Stromal cell of bone marrow (primary cell): Measurements from ENCODE around the gene TGM5.
A peak's percentile ranks its signal among the peaks of the same experiment; 100 is the strongest.
"Not testable (repeated sequence)": the region's sequence is repeated elsewhere in the genome, so short reads cannot be mapped to it uniquely, and the experiment has no call there.

ENCODE experiments used
- DNase-seq: peaks from one replicate; pipeline ENCODE4 v3.0.0-alpha.2; 2012; ENCODE audit warnings: low read depth

Gene TGM5, protein sequence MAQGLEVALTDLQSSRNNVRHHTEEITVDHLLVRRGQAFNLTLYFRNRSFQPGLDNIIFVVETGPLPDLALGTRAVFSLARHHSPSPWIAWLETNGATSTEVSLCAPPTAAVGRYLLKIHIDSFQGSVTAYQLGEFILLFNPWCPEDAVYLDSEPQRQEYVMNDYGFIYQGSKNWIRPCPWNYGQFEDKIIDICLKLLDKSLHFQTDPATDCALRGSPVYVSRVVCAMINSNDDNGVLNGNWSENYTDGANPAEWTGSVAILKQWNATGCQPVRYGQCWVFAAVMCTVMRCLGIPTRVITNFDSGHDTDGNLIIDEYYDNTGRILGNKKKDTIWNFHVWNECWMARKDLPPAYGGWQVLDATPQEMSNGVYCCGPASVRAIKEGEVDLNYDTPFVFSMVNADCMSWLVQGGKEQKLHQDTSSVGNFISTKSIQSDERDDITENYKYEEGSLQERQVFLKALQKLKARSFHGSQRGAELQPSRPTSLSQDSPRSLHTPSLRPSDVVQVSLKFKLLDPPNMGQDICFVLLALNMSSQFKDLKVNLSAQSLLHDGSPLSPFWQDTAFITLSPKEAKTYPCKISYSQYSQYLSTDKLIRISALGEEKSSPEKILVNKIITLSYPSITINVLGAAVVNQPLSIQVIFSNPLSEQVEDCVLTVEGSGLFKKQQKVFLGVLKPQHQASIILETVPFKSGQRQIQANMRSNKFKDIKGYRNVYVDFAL

GRCh38 chr15:43266834-43267233 lies at the start of gene TGM5:
Gene TGM5 (minus strand): TSS chr15:43266928. CDS start chr15:43266849, 79 bp downstream.
- no peak for DNase-seq

GRCh38 chr15:43314171-43314570 lies 47.4 kb upstream of the TGM5 start:
- no peak for DNase-seq

DNA sequence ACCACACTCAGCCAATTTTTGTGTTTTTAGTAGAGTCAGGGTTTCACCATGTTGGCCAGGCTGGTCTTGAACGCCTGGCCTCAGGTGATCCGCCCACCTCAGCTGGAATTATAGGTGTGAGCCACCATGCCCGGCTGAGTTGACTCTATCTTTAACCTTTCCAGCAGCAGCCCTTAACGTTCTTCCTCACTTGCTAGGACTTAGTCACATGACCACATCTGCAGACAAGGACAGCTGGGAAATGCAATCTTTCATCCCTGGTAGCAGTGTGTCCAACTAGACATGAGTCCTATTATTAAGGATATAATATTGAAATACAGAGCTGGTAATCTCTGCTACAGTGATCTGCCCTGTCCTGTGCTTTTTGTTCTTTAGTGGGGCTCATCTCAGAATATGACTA lies 45.6 kb upstream of the TGM5 start:
- no peak for DNase-seq

DNA sequence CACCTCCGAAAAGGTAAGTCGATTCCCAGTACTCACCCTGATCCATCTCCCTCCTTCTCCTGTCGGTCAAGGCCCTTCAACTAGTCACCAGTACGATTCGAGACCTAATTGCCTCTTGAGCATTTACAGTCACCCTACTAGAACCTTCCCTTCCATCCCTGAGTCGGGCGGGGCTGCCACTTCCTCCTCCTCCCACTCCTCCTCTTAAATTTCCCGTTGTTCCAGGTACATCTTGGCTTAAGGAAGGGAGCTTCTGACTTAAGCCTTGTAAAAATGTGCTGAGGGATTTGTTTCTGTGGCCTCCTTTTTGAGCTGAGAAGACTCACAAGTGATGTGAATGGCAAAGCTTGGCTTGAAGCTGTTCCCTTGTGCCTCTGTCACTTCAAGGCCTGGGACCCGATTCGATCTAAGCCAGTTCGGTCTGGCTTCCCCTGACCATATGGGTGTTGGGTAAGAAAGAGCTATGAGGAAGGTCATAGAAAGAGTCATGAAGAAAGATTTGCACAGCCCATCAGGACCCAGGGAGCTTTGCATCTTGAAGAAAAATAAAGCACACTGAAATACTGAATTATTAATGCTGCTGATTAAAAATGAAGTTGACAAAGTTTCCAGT lies 35.6 kb upstream of the TGM5 start, which contains the start of gene TGM7:
TSS of gene TGM7 (minus strand) at position 51 of the 613 bp plus-strand sequence.
- DNase-seq, result no peak

GRCh38 chr15:43299884-43300283 lies 33.2 kb upstream of the TGM5 start:
- DNase-seq, result no peak

GRCh38 chr15:43299411-43299810 lies 32.7 kb upstream of the TGM5 start:
- no peak for DNase-seq

DNA sequence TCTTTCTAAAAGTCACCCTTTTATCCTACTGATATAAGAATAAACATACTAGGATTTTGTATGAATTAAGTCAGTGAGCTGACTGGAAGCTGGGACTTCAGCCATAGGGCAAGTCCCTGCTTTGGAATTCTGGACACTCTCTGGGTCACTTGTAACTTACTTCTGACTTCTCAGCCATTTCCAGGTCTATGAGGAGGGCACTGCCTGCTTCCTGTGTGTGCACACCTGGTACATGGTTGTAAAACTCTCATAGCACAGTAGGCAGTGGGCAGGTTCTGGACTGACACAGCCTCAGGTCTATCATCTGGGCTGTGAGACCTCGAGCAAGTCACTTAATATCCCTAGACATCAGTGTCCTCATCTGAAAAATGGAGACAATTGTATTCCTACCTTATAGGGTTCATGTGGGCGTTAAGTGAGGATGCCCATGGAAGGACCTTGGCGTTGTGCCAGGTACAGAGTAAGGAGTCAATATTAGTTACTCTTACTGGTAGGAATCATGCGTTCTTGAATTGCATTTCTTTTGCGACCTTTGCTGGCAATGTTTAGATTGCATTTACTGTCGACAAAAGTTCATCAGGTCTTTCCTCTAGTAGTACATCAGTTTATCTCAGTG lies 27.5 kb upstream of the TGM5 start:
- no peak for DNase-seq

- DNase-seq, result no peak
These were observed 26.7 kb upstream of the TGM5 start for GRCh38 chr15:43293432-43293831.

DNA sequence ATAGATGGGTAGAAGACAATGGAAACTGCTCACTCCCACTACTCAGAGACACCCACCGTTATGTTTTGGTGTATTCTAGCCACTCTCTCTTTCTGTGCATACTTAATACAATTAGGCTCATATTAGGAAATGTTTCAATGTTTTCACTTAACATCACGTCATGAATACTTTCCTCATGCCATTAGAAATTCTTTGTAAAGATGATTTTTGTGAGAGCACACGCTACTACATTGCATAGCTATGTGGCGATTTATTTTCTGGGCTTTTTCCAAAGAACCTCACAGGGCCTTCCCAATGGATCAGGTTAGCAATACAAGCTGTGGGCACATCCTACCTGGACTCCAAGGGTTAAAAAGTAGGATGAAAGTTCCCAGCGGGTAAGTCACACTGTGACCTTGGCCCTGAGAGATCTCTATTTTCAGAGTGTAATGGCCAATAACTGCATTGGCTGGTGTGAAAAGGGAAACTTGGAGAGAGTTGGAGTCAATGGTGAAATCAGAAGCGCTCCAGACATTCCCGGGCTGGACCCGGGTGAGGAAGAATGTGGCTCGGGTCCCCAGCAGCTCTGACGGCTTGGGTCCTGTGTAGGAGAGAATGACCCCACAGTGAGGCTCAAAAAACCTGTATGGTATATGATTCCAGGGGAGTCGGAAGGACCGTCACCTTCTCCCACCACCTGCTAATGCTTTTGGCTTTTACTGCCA lies 25.8 kb upstream of the TGM5 start:
- no peak for DNase-seq

- DNase-seq, result not testable (repeated sequence)
These were observed 22.9 kb upstream of the TGM5 start for GRCh38 chr15:43289656-43290055.

DNA sequence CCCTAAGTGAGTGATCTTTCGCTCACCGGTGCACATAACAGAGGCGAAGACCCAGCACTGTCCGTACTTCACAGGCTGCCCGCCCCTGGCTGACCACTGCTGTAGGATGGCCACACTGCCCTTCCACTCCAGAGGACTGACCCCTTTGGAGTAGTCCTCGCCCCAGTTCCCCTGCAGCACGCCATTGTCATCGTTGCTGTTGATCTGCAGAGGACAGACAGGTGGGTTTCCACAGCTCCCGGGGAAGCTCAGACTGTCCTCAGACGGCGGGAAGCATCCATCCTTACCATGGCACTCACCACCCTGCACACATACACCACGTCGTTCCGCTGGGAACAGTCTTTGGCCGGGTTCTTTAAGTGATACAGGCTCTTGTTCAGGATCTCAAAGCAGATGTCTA lies 20.5 kb upstream of the TGM5 start:
- DNase-seq, result no peak

GRCh38 chr15:43286074-43286473 lies 19.3 kb upstream of the TGM5 start:
- no peak for DNase-seq

GRCh38 chr15:43285609-43286037 lies 18.9 kb upstream of the TGM5 start:
- DNase-seq, result peak; percentile 31

- no peak for DNase-seq
These were observed 16.8 kb upstream of the TGM5 start for GRCh38 chr15:43283526-43283925.

DNA sequence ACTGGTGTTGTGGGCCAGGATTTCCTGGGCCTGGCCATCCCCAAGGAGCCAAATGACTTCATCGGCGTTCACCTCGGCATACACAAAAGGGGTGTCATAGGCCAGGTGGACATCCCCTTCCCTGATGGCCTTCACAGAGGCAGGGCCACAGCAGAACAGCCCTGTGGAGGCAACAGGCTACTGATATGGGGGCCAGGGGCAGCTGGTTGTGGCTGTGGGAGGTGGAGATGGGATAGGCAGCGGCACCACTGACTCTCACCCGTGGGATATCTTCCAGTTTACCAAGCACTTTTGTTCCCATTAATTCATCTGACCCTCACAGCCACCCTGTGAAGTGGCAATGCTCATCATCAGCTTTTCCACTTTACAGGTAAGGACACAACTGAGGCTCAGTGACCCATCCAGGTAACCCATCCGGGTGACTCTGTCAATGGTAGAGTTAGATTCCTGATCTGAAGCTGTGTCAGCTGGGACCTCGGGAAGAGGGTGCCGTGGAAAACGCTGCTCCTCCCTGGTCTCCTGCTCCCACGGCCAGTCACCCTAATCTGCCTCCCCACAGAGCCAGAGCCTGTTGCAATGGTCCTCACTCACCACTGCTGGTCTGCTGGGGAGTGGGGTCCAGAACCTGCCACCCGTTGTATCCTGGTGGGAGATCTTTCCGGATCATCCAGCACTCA lies 15.3 kb upstream of the TGM5 start:
- DNase-seq, result no peak

GRCh38 chr15:43280996-43281395 lies 14.3 kb upstream of the TGM5 start:
- DNase-seq, result no peak

- DNase-seq, result no peak
These were observed 12.8 kb upstream of the TGM5 start for GRCh38 chr15:43279496-43279895.

- no peak for DNase-seq
These were observed 12.1 kb upstream of the TGM5 start for GRCh38 chr15:43278869-43279268.

DNA sequence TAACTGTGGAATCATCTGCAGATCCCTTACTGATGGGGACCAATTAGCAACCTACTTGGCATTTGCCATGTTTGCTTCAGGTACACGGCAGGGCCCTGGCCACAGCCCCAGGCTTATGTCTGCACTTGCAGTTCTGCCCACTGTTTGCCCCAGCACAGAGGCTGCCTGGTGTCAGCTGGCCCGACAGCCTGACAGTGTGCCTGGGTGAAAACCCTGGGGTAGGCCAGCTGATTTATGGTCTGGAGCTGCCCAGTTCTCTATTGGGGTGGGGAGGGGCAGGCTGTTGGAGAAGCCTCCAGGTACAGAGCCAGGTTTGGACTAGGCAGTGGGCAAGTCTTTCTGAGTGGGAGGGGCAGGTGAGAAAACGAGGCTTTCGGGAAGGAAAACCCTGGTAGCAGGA lies 11.2 kb upstream of the TGM5 start:
- no peak for DNase-seq

DNA sequence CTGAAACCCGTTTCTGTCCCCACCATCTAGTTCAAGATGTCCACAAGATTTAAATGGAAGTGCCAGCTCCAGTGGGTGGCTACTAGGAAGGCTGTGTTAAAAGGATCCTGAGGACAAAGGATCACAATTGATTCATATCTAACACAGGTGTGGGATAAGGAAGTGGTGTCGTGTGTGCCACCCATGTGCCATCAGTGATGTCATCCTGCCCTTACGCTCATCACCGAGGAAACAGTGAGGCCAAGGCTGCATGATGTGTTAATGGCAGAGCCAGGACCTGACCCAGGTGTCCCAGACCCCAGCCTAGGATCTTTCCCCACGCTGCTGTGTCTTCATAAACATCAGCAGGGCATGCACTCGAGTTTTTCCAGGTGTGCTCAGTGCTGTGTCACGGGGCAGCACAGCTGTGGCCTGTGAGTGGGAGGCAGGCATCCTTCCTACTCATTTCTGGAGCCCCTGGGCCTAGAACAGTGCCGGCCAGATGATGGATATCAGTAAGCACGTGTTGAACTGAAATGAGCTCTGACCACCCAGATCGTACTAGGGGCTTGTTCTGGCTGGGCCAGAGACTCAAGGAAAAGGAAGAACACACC lies 10.6 kb upstream of the TGM5 start:
- DNase-seq, result no peak
